Prostate gland (tissue), 2 donors: Measurements from ENCODE around the gene GRIP2. TPM values are rescaled to one million over a fixed set of nuclear protein-coding genes. Genes with fewer than 3 reads are reported as not detected.

ENCODE experiments used
- DNase-seq: peaks from one replicate; pipeline ENCODE4 v3.0.0-alpha.2; 2019; ENCODE audit warnings: low spot score
- H3K27ac ChIP-seq, 2 donors: fragments of 200-600 bp; sonication (generic); 2 replicates each; pipeline ENCODE4 v1.5.1; 2017 to 2019
- H3K27me3 ChIP-seq: fragments of 200-600 bp; sonication (generic); replicated peaks from 2 replicates; pipeline ENCODE4 v1.5.1; 2019; ENCODE audit not compliant: insufficient read depth
- H3K36me3 ChIP-seq, 2 donors: fragments of 200-600 bp; sonication (generic); 1 replicate in 1 of 2; 2 replicates in 1 of 2; pipeline versions ENCODE4 v1.5.1 to v1.8.1; 2017 to 2019
- H3K4me1 ChIP-seq: fragments of 200-600 bp; sonication (generic); replicated peaks from 2 replicates; pipeline ENCODE4 v1.5.1; 2019
- H3K4me3 ChIP-seq, 2 donors: fragments of 200-600 bp; sonication (generic); 2 replicates each; pipeline ENCODE4 v1.5.1; 2017 to 2019
- H3K9me3 ChIP-seq: fragments of 200-600 bp; sonication (generic); 2 replicates; pipeline ENCODE4 v1.5.1; 2017
- POLR2A ChIP-seq: fragments of 450-650 bp; IDR thresholded peaks from one replicate; pipeline ENCODE4 v1.6.1; 2016; ENCODE audit warnings: antibody characterized with exemption, mild to moderate bottlenecking
- POLR2AphosphoS5 ChIP-seq: sonication (generic); formaldehyde crosslinking; IDR thresholded peaks from one replicate; pipeline ENCODE4 v1.6.1; 2017; ENCODE audit warnings: antibody characterized with exemption
- WGBS: methylation state at CpG from one replicate; pipeline ENCODE4 v1.1.5; 2018; 5-methylcytosine and 5-hydroxymethylcytosine counted together
- intact Hi-C: fragments of 100-400 bp; cut with DNase I; formaldehyde crosslinking; loops from one replicate; pipeline ENCODE4 v1.14.2; 2022
- total RNA-seq, 2 donors: library from RNA; depleted of rRNA; stranded (reverse); fragments of >200 nt; gene quantifications; one replicate each; pipeline ENCODE4 v1.1.0, GENCODE V29; 2016
- TF ChIP-seq, protein P1 (sequence below), 4 experiments: fragments of 200-600 bp in 2 of 4; fragments of 450-650 bp in 2 of 4; sonication (generic) in 2 of 4; IDR thresholded peaks; 1 replicate in 3 of 4; 2 replicates in 1 of 4; pipeline ENCODE4 v1.5.1; 2016 to 2019; ENCODE audit warnings: antibody characterized with exemption in 4 of 4, mild to moderate bottlenecking in 2 of 4, moderate library complexity in 2 of 4

Gene GRIP2
- total RNA-seq, 2 donors from 2014 or later, result 0.27 to 0.62 TPM

DNA sequence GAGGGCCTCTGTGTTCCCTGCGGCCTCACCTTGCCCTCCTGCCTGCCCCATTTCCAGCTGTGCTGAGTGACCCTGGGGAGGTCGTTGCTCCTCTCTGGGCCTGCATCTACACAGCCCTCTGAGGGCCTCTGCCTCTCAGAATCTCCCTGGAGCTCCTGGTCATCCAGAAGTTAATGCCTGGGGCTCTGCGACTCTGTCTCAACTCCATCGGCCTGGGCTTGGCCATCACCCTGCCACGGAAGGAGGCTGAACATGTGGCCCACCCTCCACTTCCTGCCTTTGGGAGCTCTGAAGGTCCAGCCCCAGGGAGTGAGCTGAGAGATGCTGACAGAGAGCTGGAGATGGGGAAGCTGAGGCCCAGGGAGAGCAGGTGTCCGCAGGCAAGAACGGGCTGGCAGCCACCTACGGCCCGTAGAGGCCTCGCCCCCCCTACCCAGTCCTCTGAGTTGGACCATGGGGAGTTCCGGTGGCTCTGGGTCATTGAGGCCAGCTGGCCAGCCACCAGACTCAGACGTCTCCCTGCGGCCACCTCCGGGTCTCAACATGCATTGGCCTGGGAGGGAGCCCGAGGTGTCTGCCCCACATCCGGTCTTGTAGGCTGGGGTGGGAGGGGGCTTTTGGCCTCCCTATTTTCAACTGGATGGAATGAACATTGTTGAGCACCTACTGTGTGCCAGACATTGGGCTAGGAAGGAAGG lies 34.2 kb downstream of the GRIP2 start:
- no peak for DNase-seq
- Histone ChIP-seq H3K27ac (no peak overlapping the region), H3K27me3 (no peaks in the 10 kb centered on the region), H3K9me3 (no peaks in the 10 kb centered on the region), H3K4me1 (no peaks in the 10 kb centered on the region), H3K36me3 (no peaks in the 10 kb centered on the region), H3K4me3 (no peak overlapping the region)
- 84% methylated on average over 14 of the region's 16 CpGs for whole genome bisulfite sequencing
- intact Hi-C loops, result no loop called here
- TF ChIP-seq POLR2A (no peak), POLR2AphosphoS5 (no peak)
- TF ChIP-seq, protein P1, sequence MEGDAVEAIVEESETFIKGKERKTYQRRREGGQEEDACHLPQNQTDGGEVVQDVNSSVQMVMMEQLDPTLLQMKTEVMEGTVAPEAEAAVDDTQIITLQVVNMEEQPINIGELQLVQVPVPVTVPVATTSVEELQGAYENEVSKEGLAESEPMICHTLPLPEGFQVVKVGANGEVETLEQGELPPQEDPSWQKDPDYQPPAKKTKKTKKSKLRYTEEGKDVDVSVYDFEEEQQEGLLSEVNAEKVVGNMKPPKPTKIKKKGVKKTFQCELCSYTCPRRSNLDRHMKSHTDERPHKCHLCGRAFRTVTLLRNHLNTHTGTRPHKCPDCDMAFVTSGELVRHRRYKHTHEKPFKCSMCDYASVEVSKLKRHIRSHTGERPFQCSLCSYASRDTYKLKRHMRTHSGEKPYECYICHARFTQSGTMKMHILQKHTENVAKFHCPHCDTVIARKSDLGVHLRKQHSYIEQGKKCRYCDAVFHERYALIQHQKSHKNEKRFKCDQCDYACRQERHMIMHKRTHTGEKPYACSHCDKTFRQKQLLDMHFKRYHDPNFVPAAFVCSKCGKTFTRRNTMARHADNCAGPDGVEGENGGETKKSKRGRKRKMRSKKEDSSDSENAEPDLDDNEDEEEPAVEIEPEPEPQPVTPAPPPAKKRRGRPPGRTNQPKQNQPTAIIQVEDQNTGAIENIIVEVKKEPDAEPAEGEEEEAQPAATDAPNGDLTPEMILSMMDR (IDR thresholded peaks at IDR 0.05), result no peak

DNA sequence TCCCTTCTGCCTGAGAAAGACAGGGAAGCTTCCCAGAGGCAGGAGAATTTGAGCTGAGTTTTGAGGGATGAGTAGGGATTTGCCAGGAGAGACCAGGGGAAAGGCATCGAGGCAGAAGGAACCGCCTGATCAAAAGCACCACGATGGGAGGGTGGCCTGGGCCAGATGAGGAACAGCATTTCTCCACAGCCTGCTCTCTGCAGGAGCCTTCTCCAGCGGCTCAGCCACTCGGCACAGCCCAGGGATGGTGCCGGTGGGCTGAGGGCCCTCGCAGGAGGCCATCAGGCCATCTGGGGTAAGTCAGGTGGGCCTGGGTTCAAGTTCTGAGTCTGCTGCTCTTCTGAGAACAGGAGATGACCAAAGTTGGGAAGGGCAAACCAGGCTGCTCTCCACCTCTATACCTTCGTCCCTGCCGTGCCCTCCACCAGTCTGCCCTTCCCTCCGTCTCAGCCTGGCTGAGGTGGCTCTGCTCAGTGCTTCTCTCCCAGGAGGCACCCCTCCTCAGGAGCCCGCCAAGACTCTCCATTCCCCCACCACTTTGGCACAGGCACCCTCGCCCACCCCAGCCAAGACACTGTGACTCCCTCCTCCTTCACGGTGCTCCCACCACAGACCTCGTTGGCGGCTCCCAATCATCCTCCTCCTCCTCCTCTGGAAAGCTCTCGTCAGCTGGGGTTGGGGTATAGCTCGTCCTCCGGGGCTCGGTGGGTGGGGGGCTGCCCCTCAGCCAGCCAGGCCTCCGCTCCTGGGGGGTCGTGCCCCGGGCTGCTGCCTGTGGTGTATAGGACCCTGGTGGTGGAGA lies 34.9 kb downstream of the GRIP2 start:
- intact Hi-C loops, result no loop called here
- Histone ChIP-seq H3K4me1 (no peaks in the 10 kb centered on the region), H3K4me3 (no peak overlapping the region), H3K27ac (no peak overlapping the region), H3K9me3 (no peaks in the 10 kb centered on the region), H3K36me3 (no peaks in the 10 kb centered on the region), H3K27me3 (no peaks in the 10 kb centered on the region)
- TF ChIP-seq, protein P1 (IDR thresholded peaks at IDR 0.05), result no peak
- TF ChIP-seq POLR2AphosphoS5, result no peak
- no peak for TF ChIP-seq POLR2A
- DNase-seq, result no peak
- WGBS, result 84% methylated on average over 22 of the region's 22 CpGs

DNA sequence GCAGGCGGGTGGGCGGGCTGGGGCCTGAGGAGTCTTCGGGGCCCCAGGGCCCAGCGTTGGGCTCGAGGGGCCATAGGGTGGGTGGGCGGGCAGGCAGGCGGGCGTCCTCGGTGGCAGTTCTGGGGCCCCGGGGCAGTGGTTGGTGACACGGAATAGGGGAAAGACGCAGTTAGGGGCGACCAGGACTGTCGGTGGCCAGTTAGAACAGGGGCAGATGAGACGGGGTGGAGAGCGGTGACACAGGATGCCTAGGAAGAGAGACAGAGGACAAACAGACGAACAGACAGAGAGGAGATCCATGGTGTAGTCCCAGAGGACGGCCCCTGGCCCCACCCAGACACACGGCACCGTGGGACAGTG lies 36.5 kb downstream of the GRIP2 start:
- Histone ChIP-seq H3K4me3 (no peak overlapping the region), H3K4me1 (no peaks in the 10 kb centered on the region), H3K9me3 (no peaks in the 10 kb centered on the region), H3K27ac (no peak overlapping the region), H3K27me3 (no peaks in the 10 kb centered on the region), H3K36me3 (no peaks in the 10 kb centered on the region)
- intact Hi-C loops, result no loop called here
- no peak for DNase-seq
- WGBS, result 91% methylated on average over 20 of the region's 20 CpGs
- TF ChIP-seq POLR2A, result no peak
- TF ChIP-seq, protein P1 (IDR thresholded peaks at IDR 0.05), result no peak
- TF ChIP-seq POLR2AphosphoS5, result no peak

DNA sequence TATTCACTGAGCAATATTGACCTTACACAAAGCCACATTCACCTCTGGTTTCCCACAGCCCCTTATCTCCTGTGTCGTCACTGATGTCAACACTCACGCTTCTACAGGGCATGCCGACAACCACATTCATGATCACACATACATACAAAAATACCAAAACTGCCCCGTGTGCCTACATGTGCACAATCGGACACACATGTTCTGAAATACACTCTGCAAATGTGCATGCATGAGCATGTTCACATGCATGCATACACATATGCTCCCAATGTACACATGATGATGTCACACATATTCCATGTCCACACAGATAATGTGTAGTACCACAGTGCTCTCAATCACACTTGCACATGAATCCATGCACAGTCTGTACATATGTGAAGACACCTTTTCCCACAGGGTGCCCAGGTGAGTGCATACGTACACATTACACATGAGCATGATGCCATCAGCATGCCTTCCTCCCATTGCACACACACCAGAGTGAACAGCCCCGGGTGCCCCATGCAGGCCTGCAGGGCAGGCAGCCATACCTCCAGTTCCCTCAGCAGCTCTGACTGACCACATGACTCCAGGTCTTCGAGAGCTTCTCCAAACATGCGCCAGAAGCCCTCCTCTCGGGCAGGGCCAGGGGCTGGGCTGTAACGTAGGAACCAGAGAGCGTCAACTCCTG lies 37.0 kb downstream of the GRIP2 start:
- Histone ChIP-seq H3K4me1 (no peaks in the 10 kb centered on the region), H3K36me3 (no peaks in the 10 kb centered on the region), H3K9me3 (no peaks in the 10 kb centered on the region), H3K4me3 (no peak overlapping the region), H3K27ac (no peak overlapping the region), H3K27me3 (no peaks in the 10 kb centered on the region)
- DNase-seq, result no peak
- 92% methylated on average over 12 of the region's 12 CpGs for WGBS
- intact Hi-C loops, result no loop called here
- no peak for TF ChIP-seq POLR2AphosphoS5
- TF ChIP-seq, protein P1 (IDR thresholded peaks at IDR 0.05), result no peak
- TF ChIP-seq POLR2A, result no peak
